SK-N-MC (cell line): ENCODE measurements around the gene CTU1.

ENCODE experiments used
- EZH2 ChIP-seq: fragments of 200-600 bp; sonication (generic); IDR thresholded peaks from one replicate; pipeline ENCODE4 v1.6.1; 2017; ENCODE audit warnings: antibody characterized with exemption
- FOXP2 ChIP-seq: optimal IDR thresholded peaks from 2 replicates; pipeline ENCODE3; 2011; ENCODE audit warnings: mild to moderate bottlenecking, moderate library complexity; ENCODE audit not compliant: insufficient read depth; ENCODE audit errors: extremely low read length, control extremely low read depth
- POLR2AphosphoS5 ChIP-seq: IDR thresholded peaks from 2 replicates; pipeline ENCODE4 v1.6.1; 2012; ENCODE audit warnings: mild to moderate bottlenecking, low read depth, low read length, borderline replicate concordance

GRCh38 chr19:51148580-51148979 is 40.4 kb upstream of the CTU1 start:
- TF ChIP-seq EZH2 (no peak), POLR2AphosphoS5 (no peak), FOXP2 (no peak)
